Panc1 (cell line): ENCODE data around the gene WDR93. TPM values are rescaled to one million over a fixed set of nuclear protein-coding genes. Genes with fewer than 3 reads are reported as not detected.

Source experiments
- ATAC-seq: fragments of 200-7000 bp; cut with Tn5 transposase; 2 replicates; pipeline ENCODE4 v1.9.1; 2020; ENCODE audit warnings: mild to moderate bottlenecking, moderate library complexity
- BruUV-seq: library from RNA; stranded (reverse); fragments of 400-500 nt; replicated peaks from 2 replicates; lab custom pipeline; 2021; lab: Mats Ljungman, UMichigan
- CTCF ChIA-PET: fragments of 300-600 bp; sonication (Branson Sonifier 250); formaldehyde crosslinking; loops from one replicate; lab custom pipeline; 2022; ENCODE audit warnings: antibody characterized with exemption; lab: Charles Lee
- POLR2A ChIA-PET: fragments of 300-600 bp; sonication (Branson Sonifier 250); formaldehyde crosslinking; loops from one replicate; lab custom pipeline; 2022; ENCODE audit warnings: antibody characterized with exemption; lab: Charles Lee
- DNase-seq: peaks from one replicate; pipeline ENCODE4 v3.0.0-alpha.2; 2010; ENCODE audit warnings: low read depth, low spot score
- H3K27ac ChIP-seq: 2 replicates; pipeline ENCODE4 v1.5.1; 2011; ENCODE audit warnings: mild to moderate bottlenecking, low read length, inconsistent platforms
- H3K27me3 ChIP-seq: fragments of 200-500 bp; sonication (Bioruptor generic); 2 replicates; pipeline ENCODE4 v1.6.0; 2014; ENCODE audit warnings: low read length, inconsistent platforms; ENCODE audit not compliant: control insufficient read depth, insufficient read depth
- H3K36me3 ChIP-seq: fragments of 200-500 bp; sonication (Bioruptor generic); 2 replicates; pipeline ENCODE4 v1.5.1; 2014; ENCODE audit warnings: inconsistent platforms, mild to moderate bottlenecking, low read length, moderate library complexity; ENCODE audit not compliant: control insufficient read depth, insufficient read depth
- H3K4me1 ChIP-seq: 2 replicates; pipeline ENCODE4 v1.5.1; 2011; ENCODE audit warnings: inconsistent platforms, mild to moderate bottlenecking, low read length, moderate library complexity; ENCODE audit not compliant: control insufficient read depth, insufficient read depth
- H3K4me3 ChIP-seq, 2 experiments: 2 replicates each; pipeline ENCODE4 v1.5.1; 2011 to 2012; ENCODE audit warnings: low read depth in 2 of 2, low read length in 2 of 2, mild to moderate bottlenecking in 2 of 2, inconsistent platforms in 1 of 2, moderate library complexity in 1 of 2
- H3K9me3 ChIP-seq: fragments of 200-500 bp; sonication (Bioruptor generic); 2 replicates; pipeline ENCODE4 v1.5.1; 2014; ENCODE audit warnings: low read depth, mild to moderate bottlenecking, inconsistent platforms, low read length, moderate library complexity; ENCODE audit not compliant: control insufficient read depth, insufficient read depth
- CTCF ChIP-seq: fragments of 450-650 bp; IDR thresholded peaks from 2 replicates; pipeline ENCODE4 v1.5.1; 2017; ENCODE audit warnings: mild to moderate bottlenecking
- POLR2AphosphoS5 ChIP-seq: IDR thresholded peaks from 2 replicates; pipeline ENCODE4 v1.6.1; 2012; ENCODE audit warnings: mild to moderate bottlenecking, low read depth, low read length, moderate library complexity
- SIN3A ChIP-seq: IDR thresholded peaks from 2 replicates; pipeline ENCODE4 v1.6.1; 2012; ENCODE audit warnings: low read depth, mild to moderate bottlenecking, low read length, moderate library complexity, borderline replicate concordance; ENCODE audit not compliant: insufficient read depth
- TCF7L2 ChIP-seq: IDR thresholded peaks from 2 replicates; pipeline ENCODE4 v1.6.1; 2011; ENCODE audit warnings: mild to moderate bottlenecking, low read depth, low read length, inconsistent platforms
- in situ Hi-C: cut with HindIII; loops from 2 replicates; pipeline ENCODE4 v1.10.0; 2016; ENCODE audit warnings: low sequenced_read_pairs, low pct_unique_long_range_greater_than_20kb
- intact Hi-C: fragments of 100-400 bp; cut with micrococcal nuclease; formaldehyde crosslinking; loops from one replicate; pipeline ENCODE4 v1.10.0; 2022; ENCODE audit not compliant: unreplicated experiment
- total RNA-seq: library from RNA; stranded (reverse); gene quantifications from one replicate; pipeline ENCODE4 v1.2.1, GENCODE V29; 2021; ENCODE audit not compliant: unreplicated experiment
- TF ChIP-seq, protein P1 (sequence below), 2 experiments: IDR thresholded peaks; 2 replicates each; pipeline ENCODE4 v1.6.1; 2011 to 2012; ENCODE audit warnings: low read depth in 2 of 2, control low read depth in 1 of 2, low read length in 1 of 2, mild to moderate bottlenecking in 1 of 2, moderate library complexity in 1 of 2; ENCODE audit not compliant: insufficient read depth in 1 of 2

WDR93 gene
- total RNA-seq, 1 experiment from 2014 or later: 0.18 TPM

DNA sequence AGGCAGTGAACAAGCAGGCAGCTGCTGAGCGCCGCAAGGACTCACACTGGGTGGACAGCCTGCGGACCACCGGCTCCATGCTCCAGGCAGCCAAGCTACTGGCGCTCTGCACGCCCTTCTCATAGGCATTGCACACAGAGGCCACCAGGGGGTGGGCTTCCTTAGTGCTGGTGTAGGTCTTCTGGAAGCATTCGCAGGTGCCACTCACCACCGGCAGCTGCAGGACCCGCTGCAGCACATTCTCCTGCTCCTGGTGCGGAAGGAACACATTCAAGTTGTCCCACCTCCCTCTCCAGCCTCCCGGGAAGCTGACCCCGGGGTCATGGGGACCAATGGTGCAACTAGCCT, 17.5 kb upstream of the WDR93 start:
- no peak for DNase-seq
- POLR2A ChIA-PET: no interaction called here
- intact Hi-C loops (no loop called here), in situ Hi-C loops (no loop called here)
- Histone ChIP-seq H3K4me3 (no peak overlapping the region), H3K27ac (no peak overlapping the region), H3K27me3 (no peaks in the 10 kb centered on the region), H3K36me3 (no peaks in the 10 kb centered on the region), H3K9me3 (no peaks in the 10 kb centered on the region), H3K4me1 (no peaks in the 10 kb centered on the region)
- CTCF ChIA-PET: interaction anchor here (1.3 kb wide), 1 partner anchor 29 kb away, joined by 3 read pairs; no protein-coding TSS in a partner anchor
- no TSS peak for BruUV-seq
- TF ChIP-seq SIN3A (no peak), CTCF (peak; percentile 72), TCF7L2 (no peak), POLR2AphosphoS5 (no peak)
- peak; percentile 59 for ATAC-seq

GRCh38 chr15:89674526-89674925, 16.1 kb upstream of the WDR93 start:
- ChIA-PET CTCF (interaction anchor here (0.8 kb wide), 1 partner anchor 200 kb away, joined by 4 read pairs; no protein-coding TSS in a partner anchor), POLR2A (interaction anchor here (0.7 kb wide), 1 partner anchor 177 kb away, joined by 5 read pairs; no protein-coding TSS in a partner anchor)
- intact Hi-C loops: no loop called here
- Histone ChIP-seq H3K27me3 (no peaks in the 10 kb centered on the region), H3K4me1 (0 out of 2 replicates have a peak, but pooled peaks cover under 1% of the 10 kb centered on the region), H3K9me3 (no peaks in the 10 kb centered on the region), H3K4me3 (no peak overlapping the region), H3K27ac (no peak overlapping the region), H3K36me3 (no peaks in the 10 kb centered on the region)
- in situ Hi-C loops: no loop called here
- TF ChIP-seq POLR2AphosphoS5 (no peak), TCF7L2 (no peak), CTCF (no peak), SIN3A (no peak)
- TF ChIP-seq, protein P1, sequence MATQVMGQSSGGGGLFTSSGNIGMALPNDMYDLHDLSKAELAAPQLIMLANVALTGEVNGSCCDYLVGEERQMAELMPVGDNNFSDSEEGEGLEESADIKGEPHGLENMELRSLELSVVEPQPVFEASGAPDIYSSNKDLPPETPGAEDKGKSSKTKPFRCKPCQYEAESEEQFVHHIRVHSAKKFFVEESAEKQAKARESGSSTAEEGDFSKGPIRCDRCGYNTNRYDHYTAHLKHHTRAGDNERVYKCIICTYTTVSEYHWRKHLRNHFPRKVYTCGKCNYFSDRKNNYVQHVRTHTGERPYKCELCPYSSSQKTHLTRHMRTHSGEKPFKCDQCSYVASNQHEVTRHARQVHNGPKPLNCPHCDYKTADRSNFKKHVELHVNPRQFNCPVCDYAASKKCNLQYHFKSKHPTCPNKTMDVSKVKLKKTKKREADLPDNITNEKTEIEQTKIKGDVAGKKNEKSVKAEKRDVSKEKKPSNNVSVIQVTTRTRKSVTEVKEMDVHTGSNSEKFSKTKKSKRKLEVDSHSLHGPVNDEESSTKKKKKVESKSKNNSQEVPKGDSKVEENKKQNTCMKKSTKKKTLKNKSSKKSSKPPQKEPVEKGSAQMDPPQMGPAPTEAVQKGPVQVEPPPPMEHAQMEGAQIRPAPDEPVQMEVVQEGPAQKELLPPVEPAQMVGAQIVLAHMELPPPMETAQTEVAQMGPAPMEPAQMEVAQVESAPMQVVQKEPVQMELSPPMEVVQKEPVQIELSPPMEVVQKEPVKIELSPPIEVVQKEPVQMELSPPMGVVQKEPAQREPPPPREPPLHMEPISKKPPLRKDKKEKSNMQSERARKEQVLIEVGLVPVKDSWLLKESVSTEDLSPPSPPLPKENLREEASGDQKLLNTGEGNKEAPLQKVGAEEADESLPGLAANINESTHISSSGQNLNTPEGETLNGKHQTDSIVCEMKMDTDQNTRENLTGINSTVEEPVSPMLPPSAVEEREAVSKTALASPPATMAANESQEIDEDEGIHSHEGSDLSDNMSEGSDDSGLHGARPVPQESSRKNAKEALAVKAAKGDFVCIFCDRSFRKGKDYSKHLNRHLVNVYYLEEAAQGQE (IDR thresholded peaks at IDR 0.05; ENCODE audit: insufficient read depth in 1 of 2, low read depth in 2 of 2, low read length in 1 of 2): no peak
- no TSS peak for BruUV-seq
- ATAC-seq (no peak), DNase-seq (no peak)
